Keratinocyte (primary cell): ENCODE results near the gene PLEKHH2. TPM values are rescaled to one million over a fixed set of nuclear protein-coding genes. Genes with fewer than 3 reads are reported as not detected.
"Not testable (repeated sequence)": the region's sequence is repeated elsewhere in the genome, so short reads cannot be mapped to it uniquely, and the experiment has no call there.

Experiments used
- DNase-seq: peaks from one replicate; pipeline ENCODE4 v3.0.0-alpha.2; 2011; ENCODE audit warnings: low read depth, missing footprints, low spot score
- FAIRE-seq: peaks from 2 replicates; lab custom pipeline; 2011; peaks lifted over from hg19 to GRCh38; lab: Jason Lieb, UNC
- H2AFZ ChIP-seq: 2 replicates; pipeline ENCODE4 v1.6.0; 2012; ENCODE audit warnings: low read length, control low read depth, inconsistent platforms; ENCODE audit not compliant: control insufficient read depth
- H3K27ac ChIP-seq: 2 replicates; pipeline ENCODE4 v1.5.1; 2011; ENCODE audit warnings: low read length; ENCODE audit not compliant: control insufficient read depth, insufficient read depth
- H3K27me3 ChIP-seq: 3 replicates; pipeline ENCODE4 v1.6.0; 2011; ENCODE audit warnings: low read length; ENCODE audit not compliant: control insufficient read depth, insufficient read depth; ENCODE audit errors: extremely low read depth
- H3K36me3 ChIP-seq, 2 experiments: 2 replicates in 1 of 2; 3 replicates in 1 of 2; pipeline ENCODE4 v1.5.1; 2011; ENCODE audit warnings: low read length in 2 of 2, mild to moderate bottlenecking in 1 of 2; ENCODE audit not compliant: control insufficient read depth in 2 of 2, insufficient read depth in 2 of 2; ENCODE audit errors: extremely low read depth in 1 of 2
- H3K4me1 ChIP-seq: 3 replicates; pipeline ENCODE4 v1.5.1; 2011; ENCODE audit warnings: low read length; ENCODE audit not compliant: control insufficient read depth, insufficient read depth; ENCODE audit errors: extremely low read depth
- H3K4me2 ChIP-seq: 3 replicates; pipeline ENCODE4 v1.6.0; 2011; ENCODE audit warnings: low read depth, low read length; ENCODE audit not compliant: control insufficient read depth, insufficient read depth; ENCODE audit errors: extremely low read depth
- H3K4me3 ChIP-seq, 3 experiments: fragments of 200-600 bp in 1 of 3; sonication (generic) in 1 of 3; 2 replicates in 2 of 3; 3 replicates in 1 of 3; pipeline ENCODE4 v1.5.1; 2011 to 2016; ENCODE audit warnings: low read length in 3 of 3, mild to moderate bottlenecking in 3 of 3, control low read depth in 2 of 3, inconsistent platforms in 1 of 3, low read depth in 1 of 3, mixed read lengths in 1 of 3, mixed run types in 1 of 3, moderate library complexity in 1 of 3; ENCODE audit not compliant: control insufficient read depth in 2 of 3, insufficient read depth in 2 of 3; ENCODE audit errors: extremely low read depth in 1 of 3
- H3K79me2 ChIP-seq: 2 replicates; pipeline ENCODE4 v1.6.0; 2012; ENCODE audit warnings: low read length; ENCODE audit not compliant: control insufficient read depth, insufficient read depth
- H3K9ac ChIP-seq: 3 replicates; pipeline ENCODE4 v1.6.0; 2011; ENCODE audit warnings: low read length; ENCODE audit not compliant: control insufficient read depth, insufficient read depth; ENCODE audit errors: extremely low read depth
- H3K9me1 ChIP-seq: 3 replicates; pipeline ENCODE4 v1.6.0; 2011; ENCODE audit warnings: low read length; ENCODE audit not compliant: control insufficient read depth, insufficient read depth; ENCODE audit errors: extremely low read depth
- H3K9me3 ChIP-seq: 2 replicates; pipeline ENCODE4 v1.5.1; 2012; ENCODE audit warnings: low read depth, low read length; ENCODE audit not compliant: control insufficient read depth
- H4K20me1 ChIP-seq: 3 replicates; pipeline ENCODE4 v1.6.0; 2011; ENCODE audit warnings: low read length; ENCODE audit not compliant: control insufficient read depth, insufficient read depth; ENCODE audit errors: extremely low read depth
- EZH2 ChIP-seq: IDR thresholded peaks from one replicate; pipeline ENCODE4 v1.6.1; 2012; ENCODE audit warnings: inconsistent platforms, mild to moderate bottlenecking, low read length, moderate library complexity
- dilution Hi-C: fragments of 300-500 bp; cut with MboI; formaldehyde crosslinking; loops from one replicate; pipeline ENCODE4 v1.7.0; 2020; ENCODE audit warnings: low sequenced_read_pairs; ENCODE audit not compliant: extremely low pct_ligation_motif_present
- polyA plus RNA-seq, 5 experiments: library from polyadenylated mRNA; depleted of rRNA in 3 of 5; stranded (reverse) in 3 of 5; stranded (forward) in 1 of 5; unstranded in 1 of 5; fragments of >200 nt; gene quantifications; 1 replicate in 1 of 5; 2 replicates in 3 of 5; 3 replicates in 1 of 5; pipeline versions ENCODE4 v1.2.1 to v1.2.3, GENCODE V29; 2011 to 2012; ENCODE audit warnings: missing spikeins in 2 of 5, low read depth in 1 of 5, low replicate concordance in 1 of 5
- TF ChIP-seq, protein P1 (sequence below), 3 experiments: IDR thresholded peaks in 1 of 3; conservative IDR thresholded peaks in 1 of 3; optimal IDR thresholded peaks in 1 of 3; 2 replicates in 2 of 3; 3 replicates in 1 of 3; pipeline versions ENCODE3 to v1.5.1; 2011; ENCODE audit warnings: low read length in 3 of 3, mild to moderate bottlenecking in 3 of 3, moderate library complexity in 2 of 3, control low read depth in 1 of 3, inconsistent platforms in 1 of 3; ENCODE audit not compliant: insufficient read depth in 2 of 3; ENCODE audit errors: extremely low read depth in 1 of 3

Gene PLEKHH2
- polyA plus RNA-seq, 1 donor (not counting 4 experiments of a cell fraction or from before 2014, with no cell fraction given) = 1.3 TPM

- H3K27ac ChIP-seq = no peak overlapping the region
- no peaks in the 10 kb centered on the region for H3K9me3 ChIP-seq
- peak overlapping the region; percentile 36 to 70 (median 63) for H3K4me3 ChIP-seq
- peak overlapping the region; percentile 75 for H2AFZ ChIP-seq
- H3K27me3 ChIP-seq = no peaks in the 10 kb centered on the region
- H3K4me2 ChIP-seq = peak overlapping the region; percentile 76
- H3K9me1 ChIP-seq = no peaks in the 10 kb centered on the region
- H3K9ac ChIP-seq = peak overlapping the region; percentile 35
- FAIRE-seq = peak; percentile 76
- no peak for DNase-seq
- no peaks in the 10 kb centered on the region for H3K36me3 ChIP-seq
- dilution Hi-C loops = no loop called here
- no peak for TF ChIP-seq EZH2
- TF ChIP-seq, protein P1, sequence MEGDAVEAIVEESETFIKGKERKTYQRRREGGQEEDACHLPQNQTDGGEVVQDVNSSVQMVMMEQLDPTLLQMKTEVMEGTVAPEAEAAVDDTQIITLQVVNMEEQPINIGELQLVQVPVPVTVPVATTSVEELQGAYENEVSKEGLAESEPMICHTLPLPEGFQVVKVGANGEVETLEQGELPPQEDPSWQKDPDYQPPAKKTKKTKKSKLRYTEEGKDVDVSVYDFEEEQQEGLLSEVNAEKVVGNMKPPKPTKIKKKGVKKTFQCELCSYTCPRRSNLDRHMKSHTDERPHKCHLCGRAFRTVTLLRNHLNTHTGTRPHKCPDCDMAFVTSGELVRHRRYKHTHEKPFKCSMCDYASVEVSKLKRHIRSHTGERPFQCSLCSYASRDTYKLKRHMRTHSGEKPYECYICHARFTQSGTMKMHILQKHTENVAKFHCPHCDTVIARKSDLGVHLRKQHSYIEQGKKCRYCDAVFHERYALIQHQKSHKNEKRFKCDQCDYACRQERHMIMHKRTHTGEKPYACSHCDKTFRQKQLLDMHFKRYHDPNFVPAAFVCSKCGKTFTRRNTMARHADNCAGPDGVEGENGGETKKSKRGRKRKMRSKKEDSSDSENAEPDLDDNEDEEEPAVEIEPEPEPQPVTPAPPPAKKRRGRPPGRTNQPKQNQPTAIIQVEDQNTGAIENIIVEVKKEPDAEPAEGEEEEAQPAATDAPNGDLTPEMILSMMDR (optimal IDR thresholded peaks at IDR 0.05 in 1 of 3, IDR thresholded peaks at IDR 0.05 in 1 of 3, conservative IDR thresholded peaks at IDR 0.05 in 1 of 3; ENCODE audit: extremely low read depth in 1 of 3, insufficient read depth in 2 of 3, low read length in 3 of 3) = no peak
- peaks cover 2% of the 10 kb centered on the region for H3K4me1 ChIP-seq
- no peaks in the 10 kb centered on the region for H4K20me1 ChIP-seq
- no peaks in the 10 kb centered on the region for H3K79me2 ChIP-seq
Observed at GRCh38 chr2:43675646-43676321, 38.7 kb downstream of the PLEKHH2 start.

DNA sequence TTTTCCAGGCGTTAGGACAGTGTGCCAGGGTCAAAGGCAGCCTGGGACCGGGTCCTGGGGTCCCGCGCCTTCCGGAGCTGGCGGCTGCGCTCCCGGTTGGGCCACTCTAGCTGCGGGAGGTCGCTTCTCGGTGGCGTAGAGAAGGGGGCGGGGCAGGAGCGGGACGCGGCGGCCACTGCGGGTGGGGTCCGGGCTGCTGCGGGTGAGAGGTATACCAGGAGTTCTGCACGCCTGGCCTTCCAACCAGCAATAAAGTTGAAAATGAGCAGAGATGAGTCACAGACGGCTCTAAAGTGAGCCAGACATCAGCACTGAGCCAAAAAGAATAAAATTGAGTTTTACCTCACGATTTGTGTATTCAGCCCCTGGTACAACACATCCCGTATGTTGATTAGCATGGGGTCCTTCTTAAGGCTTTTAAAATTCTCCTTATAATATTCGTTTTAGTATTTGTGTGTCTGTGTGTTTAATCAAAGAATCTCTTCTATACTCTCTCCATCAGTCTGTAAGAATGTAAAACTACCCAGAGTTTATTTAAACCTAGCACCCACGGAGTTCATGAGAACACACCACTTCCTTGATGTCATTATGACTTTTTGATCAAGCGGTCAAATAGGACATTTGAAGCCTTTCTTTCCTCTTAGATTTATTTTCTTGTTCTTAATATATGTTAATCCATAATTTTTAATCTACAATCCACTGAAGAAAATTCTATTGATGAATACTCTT lies 39.4 kb downstream of the PLEKHH2 start, which contains the start of gene C1GALT1C1L:
Gene C1GALT1C1L (minus strand): TSS at position 108 of the 729 bp plus-strand sequence. CDS start 107 bp downstream, at position 1.
- no peaks in the 10 kb centered on the region for H3K36me3 ChIP-seq
- H3K27ac ChIP-seq = no peak within 1 kb of the TSS
- no peaks in the 10 kb centered on the region for H3K9me3 ChIP-seq
- DNase-seq (no peak), FAIRE-seq (peak; percentile 72)
- H3K79me2 ChIP-seq = no peaks in the 10 kb centered on the region
- peak within 1 kb of the TSS; percentile 75 for H2AFZ ChIP-seq
- H3K9ac ChIP-seq = peak within 1 kb of the TSS; percentile 35
- H3K9me1 ChIP-seq = no peaks in the 10 kb centered on the region
- dilution Hi-C loops = no loop called here
- no peaks in the 10 kb centered on the region for H3K27me3 ChIP-seq
- H4K20me1 ChIP-seq = no peaks in the 10 kb centered on the region
- TF ChIP-seq EZH2 = no peak
- TF ChIP-seq, protein P1 (optimal IDR thresholded peaks at IDR 0.05 in 1 of 3, IDR thresholded peaks at IDR 0.05 in 1 of 3, conservative IDR thresholded peaks at IDR 0.05 in 1 of 3; ENCODE audit: extremely low read depth in 1 of 3, insufficient read depth in 2 of 3, low read length in 3 of 3) = no peak
- H3K4me2 ChIP-seq = peak within 1 kb of the TSS; percentile 76
- H3K4me1 ChIP-seq = peaks cover 2% of the 10 kb centered on the region
- peak within 1 kb of the TSS; percentile 36 to 70 (median 63) for H3K4me3 ChIP-seq

DNA sequence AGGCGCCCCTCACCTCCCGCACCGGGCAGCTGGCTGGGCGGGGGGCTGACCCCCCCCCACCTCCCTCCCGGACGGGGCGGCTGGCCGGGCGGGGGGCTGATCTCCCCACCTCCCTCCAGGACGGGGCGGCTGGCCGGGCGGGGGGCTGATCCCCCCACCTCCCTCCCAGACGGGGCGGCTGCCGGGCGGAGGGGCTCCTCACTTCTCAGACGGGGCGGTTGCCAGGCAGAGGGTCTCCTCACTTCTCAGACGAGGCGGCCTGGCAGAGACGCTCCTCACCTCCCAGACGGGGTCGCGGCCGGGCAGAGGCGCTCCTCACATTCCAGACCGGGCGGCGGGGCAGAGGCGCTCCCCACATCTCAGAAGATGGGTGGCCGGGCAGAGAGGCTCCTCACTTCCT lies 40.7 kb downstream of the PLEKHH2 start:
- H3K9ac ChIP-seq, H3K27me3 ChIP-seq, H3K4me3 ChIP-seq, dilution Hi-C loops, H3K36me3 ChIP-seq, H3K4me2 ChIP-seq, H3K27ac ChIP-seq, H4K20me1 ChIP-seq, H3K9me3 ChIP-seq, H2AFZ ChIP-seq, FAIRE-seq, H3K4me1 ChIP-seq, DNase-seq, H3K79me2 ChIP-seq, H3K9me1 ChIP-seq: not testable (repeated sequence)
